Measurements from ENCODE around the gene GNG7. TPM values are rescaled to one million over a fixed set of nuclear protein-coding genes. Genes with fewer than 3 reads are reported as not detected.

Gene GNG7
- total RNA-seq, 4 donors from 2014 or later, result 0.57 to 3.8 (median 1.6) TPM

DNA sequence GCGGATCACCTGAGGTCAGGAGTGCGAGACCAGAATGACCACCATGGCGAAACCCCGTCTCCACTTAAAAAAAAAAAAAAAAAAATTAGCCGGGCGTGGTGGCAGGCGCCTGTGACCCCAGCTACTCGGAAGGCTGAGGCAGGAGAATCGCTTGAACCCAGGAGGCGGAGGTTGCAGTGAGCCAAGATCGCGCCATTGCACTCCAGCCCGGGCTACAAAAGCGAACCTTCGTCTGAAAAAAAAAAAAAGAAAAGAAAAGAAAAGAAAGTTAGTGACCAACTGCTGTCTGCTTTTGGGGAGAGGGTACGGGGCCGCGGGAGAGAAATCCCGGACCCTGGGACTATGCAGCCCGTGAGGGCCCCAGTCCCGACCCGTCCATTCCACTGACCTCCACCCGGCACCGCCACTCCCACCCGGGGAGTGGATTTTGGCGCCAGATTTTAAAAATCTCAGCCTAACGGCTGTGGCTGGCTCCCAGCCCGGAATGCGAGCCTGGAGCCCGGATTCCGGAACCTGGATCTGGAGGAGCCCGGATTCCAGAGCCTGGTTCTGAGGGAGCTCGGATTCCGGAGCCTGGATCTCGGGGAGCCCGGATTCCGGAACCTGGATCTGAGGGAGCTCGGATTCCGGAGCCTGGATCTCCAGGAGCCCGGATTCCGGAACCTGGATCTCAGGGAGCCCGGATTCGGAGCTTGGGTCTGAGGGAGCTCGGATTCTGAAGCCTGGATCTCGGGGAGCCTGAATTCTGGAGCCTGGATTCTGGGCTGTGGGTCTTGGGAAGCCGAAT lies 239.7 kb downstream of the GNG7 start:
- no peak for DNase-seq
- intact Hi-C loops (cut with DNase I), result no loop called here
- 4 to 13% methylated on average over 24 to 34 of the region's 46 CpGs for WGBS, 2 donors
- Histone ChIP-seq H3K27ac (peak overlapping the region; percentile 39 to 62 (median 54)), H3K4me3 (peak overlapping the region; percentile 42 to 83 (median 62)), H3K36me3 (no peaks in the 10 kb centered on the region), H3K27me3 (no peaks in the 10 kb centered on the region), H3K4me1 (peaks cover 10 to 22% (median 10%) of the 10 kb centered on the region in 3 donors), H3K9me3 (no peaks in the 10 kb centered on the region)
- TF ChIP-seq, protein P1, sequence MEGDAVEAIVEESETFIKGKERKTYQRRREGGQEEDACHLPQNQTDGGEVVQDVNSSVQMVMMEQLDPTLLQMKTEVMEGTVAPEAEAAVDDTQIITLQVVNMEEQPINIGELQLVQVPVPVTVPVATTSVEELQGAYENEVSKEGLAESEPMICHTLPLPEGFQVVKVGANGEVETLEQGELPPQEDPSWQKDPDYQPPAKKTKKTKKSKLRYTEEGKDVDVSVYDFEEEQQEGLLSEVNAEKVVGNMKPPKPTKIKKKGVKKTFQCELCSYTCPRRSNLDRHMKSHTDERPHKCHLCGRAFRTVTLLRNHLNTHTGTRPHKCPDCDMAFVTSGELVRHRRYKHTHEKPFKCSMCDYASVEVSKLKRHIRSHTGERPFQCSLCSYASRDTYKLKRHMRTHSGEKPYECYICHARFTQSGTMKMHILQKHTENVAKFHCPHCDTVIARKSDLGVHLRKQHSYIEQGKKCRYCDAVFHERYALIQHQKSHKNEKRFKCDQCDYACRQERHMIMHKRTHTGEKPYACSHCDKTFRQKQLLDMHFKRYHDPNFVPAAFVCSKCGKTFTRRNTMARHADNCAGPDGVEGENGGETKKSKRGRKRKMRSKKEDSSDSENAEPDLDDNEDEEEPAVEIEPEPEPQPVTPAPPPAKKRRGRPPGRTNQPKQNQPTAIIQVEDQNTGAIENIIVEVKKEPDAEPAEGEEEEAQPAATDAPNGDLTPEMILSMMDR (IDR thresholded peaks at IDR 0.05), result no peak
- peak in 1 of 4 donors; percentile 33 for TF ChIP-seq POLR2A (IDR thresholded peaks at IDR 0.05)

DNA sequence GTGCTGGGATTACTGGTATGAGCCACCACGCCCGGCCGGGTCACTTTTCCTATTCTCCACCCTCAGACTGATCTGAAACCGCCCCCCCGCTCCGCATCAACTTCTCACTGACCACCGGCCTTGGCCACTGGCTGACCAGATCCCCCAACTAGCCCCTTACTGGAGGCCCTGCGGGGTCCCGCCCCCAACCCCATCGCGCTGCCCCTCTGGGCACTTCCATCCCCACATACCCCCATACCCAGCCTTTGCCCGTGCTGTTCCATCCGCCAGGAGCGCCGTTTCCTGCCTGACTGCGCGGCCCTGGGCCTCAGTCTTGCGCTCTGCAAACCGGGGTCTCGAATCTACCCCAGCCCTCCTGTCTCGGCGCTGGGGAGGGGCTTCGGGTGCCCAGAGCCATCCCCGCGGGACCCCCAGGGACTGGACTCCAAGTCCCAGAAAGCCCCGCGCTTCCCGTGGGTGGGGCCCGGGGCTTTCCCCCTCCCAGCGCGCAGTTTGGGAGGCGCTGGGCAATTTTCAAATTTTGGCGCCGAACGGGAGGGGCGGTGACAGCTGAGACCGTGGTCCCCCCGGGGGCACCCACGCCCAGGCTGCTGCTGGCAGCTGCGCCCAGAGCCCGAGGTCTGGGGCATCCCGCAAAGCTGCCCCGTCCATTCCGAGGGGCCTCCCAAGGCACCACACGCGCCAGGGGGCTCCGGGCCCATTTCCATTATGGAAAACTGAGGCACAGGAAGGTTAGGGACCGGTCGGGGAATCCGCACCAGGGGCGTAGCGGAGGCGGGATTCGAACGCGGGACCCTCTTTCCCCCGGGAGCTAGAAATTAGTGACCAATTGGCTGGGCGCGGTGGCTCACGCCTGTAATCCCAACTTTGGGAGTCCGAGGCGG lies 240.5 kb downstream of the GNG7 start:
- Histone ChIP-seq H3K9me3 (no peaks in the 10 kb centered on the region), H3K4me3 (peak overlapping the region; percentile 42 to 83 (median 62)), H3K27ac (peak overlapping the region in 3 of 4 donors; percentile 53 to 62 (median 56)), H3K36me3 (no peaks in the 10 kb centered on the region), H3K4me1 (peaks cover 10 to 26% (median 10%) of the 10 kb centered on the region in 3 donors), H3K27me3 (no peaks in the 10 kb centered on the region)
- no peak for DNase-seq
- TF ChIP-seq, protein P1 (IDR thresholded peaks at IDR 0.05), result peak in 1 of 6 experiments; percentile 17
- no peak for TF ChIP-seq POLR2A (IDR thresholded peaks at IDR 0.05)
- 2 to 13% methylated on average over 11 to 18 of the region's 62 CpGs for WGBS, 2 donors
- intact Hi-C loops (cut with DNase I), result no loop called here

Small RNA genes within 50 kb of the gene (small RNA-seq; reads per million reads assigned to genes)
- 0 reads per million in 4 donors for gene MIR7850
- gene RN7SL121P, result 0 reads per million in 4 donors
- gene RNU6-993P, result 0 reads per million in 4 donors

Other genes starting within 250 kb of the GNG7 start
- gene LMNB2, start 245.7 kb downstream of the GNG7 start, total RNA-seq, result 10 to 100 TPM; 38.7 to 93.3 (median 61.4) TPM
- 10 to 100 TPM; 21.6 to 40.1 (median 28.7) TPM for gene GADD45B, start 226.6 kb downstream of the GNG7 start, total RNA-seq
- 1 to 10 TPM in 2 of 4 donors, under 1 TPM in 2; 0.61 to 2.2 (median 1.4) TPM for gene DIRAS1, start 18.7 kb upstream of the GNG7 start, total RNA-seq
- 10 to 100 TPM; 14.8 to 22.1 (median 20.7) TPM for gene SLC39A3, start 37.3 kb upstream of the GNG7 start, total RNA-seq
- gene SGTA, start 80.6 kb upstream of the GNG7 start, total RNA-seq, result 10 to 100 TPM; 30.6 to 45.0 (median 42.8) TPM
- 10 to 100 TPM; 57.8 to 88.6 (median 74.7) TPM for gene THOP1, start 82.8 kb upstream of the GNG7 start, total RNA-seq
- gene ZNF554, start 117.2 kb upstream of the GNG7 start, total RNA-seq, result 1 to 10 TPM in 3 of 4 donors, under 1 TPM in 1; 0.70 to 5.1 (median 4.0) TPM
- 1 to 10 TPM; 2.0 to 4.4 (median 2.4) TPM for gene ZNF555, start 138.8 kb upstream of the GNG7 start, total RNA-seq
- gene ZNF556, start 164.6 kb upstream of the GNG7 start, total RNA-seq, result 1 to 10 TPM in 3 of 4 donors, under 1 TPM in 1; 0.79 to 5.8 (median 2.5) TPM
- gene ZNF57, start 198.2 kb upstream of the GNG7 start, total RNA-seq, result 10 to 100 TPM in 2 of 4 donors, 1 to 10 TPM in 2; 7.2 to 13.7 (median 9.8) TPM
- 1 to 10 TPM; 3.1 to 5.9 (median 4.5) TPM for gene ZNF77, start 242.3 kb upstream of the GNG7 start, total RNA-seq